ENCODE results near the gene RPS21.

RPS21 gene

GRCh38 chr20:62390317-62391164 is 3.6 kb downstream of the RPS21 start:
- no peak for TF ChIP-seq EZH2 (IDR thresholded peaks at IDR 0.05; ENCODE audit: borderline replicate concordance, low read depth, low read length, severe bottlenecking)
- TF ChIP-seq, protein P1, sequence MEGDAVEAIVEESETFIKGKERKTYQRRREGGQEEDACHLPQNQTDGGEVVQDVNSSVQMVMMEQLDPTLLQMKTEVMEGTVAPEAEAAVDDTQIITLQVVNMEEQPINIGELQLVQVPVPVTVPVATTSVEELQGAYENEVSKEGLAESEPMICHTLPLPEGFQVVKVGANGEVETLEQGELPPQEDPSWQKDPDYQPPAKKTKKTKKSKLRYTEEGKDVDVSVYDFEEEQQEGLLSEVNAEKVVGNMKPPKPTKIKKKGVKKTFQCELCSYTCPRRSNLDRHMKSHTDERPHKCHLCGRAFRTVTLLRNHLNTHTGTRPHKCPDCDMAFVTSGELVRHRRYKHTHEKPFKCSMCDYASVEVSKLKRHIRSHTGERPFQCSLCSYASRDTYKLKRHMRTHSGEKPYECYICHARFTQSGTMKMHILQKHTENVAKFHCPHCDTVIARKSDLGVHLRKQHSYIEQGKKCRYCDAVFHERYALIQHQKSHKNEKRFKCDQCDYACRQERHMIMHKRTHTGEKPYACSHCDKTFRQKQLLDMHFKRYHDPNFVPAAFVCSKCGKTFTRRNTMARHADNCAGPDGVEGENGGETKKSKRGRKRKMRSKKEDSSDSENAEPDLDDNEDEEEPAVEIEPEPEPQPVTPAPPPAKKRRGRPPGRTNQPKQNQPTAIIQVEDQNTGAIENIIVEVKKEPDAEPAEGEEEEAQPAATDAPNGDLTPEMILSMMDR (IDR thresholded peaks at IDR 0.05; ENCODE audit: borderline replicate concordance, extremely low read depth, low read length, poor library complexity, severe bottlenecking), result no peak
- Histone ChIP-seq H3K79me2 (ENCODE audit: insufficient read depth, low read length) (peaks cover 42% of the 10 kb centered on the region), H4K20me1 (ENCODE audit: insufficient read depth, low read length) (peaks cover 60% of the 10 kb centered on the region), H3K36me3 (ENCODE audit: insufficient read depth, low read length) (peaks cover 72% of the 10 kb centered on the region), H3K4me2 (ENCODE audit: insufficient read depth, low read length) (no peak overlapping the region), H3K9me3 (ENCODE audit: insufficient read depth, low read length, severe bottlenecking) (no peaks in the 10 kb centered on the region), H3K9ac (ENCODE audit: low read depth, low read length) (no peak overlapping the region), H3K27ac (ENCODE audit: low read length) (no peak overlapping the region), H3K4me3 (ENCODE audit: low read depth in 1 of 2, low read length in 2 of 2) (no peak overlapping the region), H2AFZ (ENCODE audit: low read depth, low read length) (no peak overlapping the region), H3K27me3 (ENCODE audit: insufficient read depth, low read length, poor library complexity) (no peaks in the 10 kb centered on the region), H3K4me1 (ENCODE audit: insufficient read depth, low read length) (peaks cover 30% of the 10 kb centered on the region)
- no peak for DNase-seq
- no peak for ATAC-seq (ENCODE audit: insufficient read depth, low read depth)

GRCh38 chr20:62391165-62392076 is 4.5 kb downstream of the RPS21 start:
- Histone ChIP-seq H3K4me2 (ENCODE audit: insufficient read depth, low read length) (no peak overlapping the region), H3K4me1 (ENCODE audit: insufficient read depth, low read length) (peaks cover 23% of the 10 kb centered on the region), H3K27ac (ENCODE audit: low read length) (no peak overlapping the region), H3K79me2 (ENCODE audit: insufficient read depth, low read length) (peaks cover 34% of the 10 kb centered on the region), H3K9me3 (ENCODE audit: insufficient read depth, low read length, severe bottlenecking) (no peaks in the 10 kb centered on the region), H3K4me3 (ENCODE audit: low read depth in 1 of 2, low read length in 2 of 2) (no peak overlapping the region), H3K9ac (ENCODE audit: low read depth, low read length) (no peak overlapping the region), H3K27me3 (ENCODE audit: insufficient read depth, low read length, poor library complexity) (no peaks in the 10 kb centered on the region), H4K20me1 (ENCODE audit: insufficient read depth, low read length) (peaks cover 60% of the 10 kb centered on the region), H3K36me3 (ENCODE audit: insufficient read depth, low read length) (peaks cover 70% of the 10 kb centered on the region), H2AFZ (ENCODE audit: low read depth, low read length) (no peak overlapping the region)
- DNase-seq (no peak), ATAC-seq (ENCODE audit: insufficient read depth, low read depth) (no peak)
- TF ChIP-seq, protein P1 (IDR thresholded peaks at IDR 0.05; ENCODE audit: borderline replicate concordance, extremely low read depth, low read length, poor library complexity, severe bottlenecking), result no peak
- no peak for TF ChIP-seq EZH2 (IDR thresholded peaks at IDR 0.05; ENCODE audit: borderline replicate concordance, low read depth, low read length, severe bottlenecking)

GRCh38 chr20:62392077-62392418 is 5.1 kb downstream of the RPS21 start:
- DNase-seq (no peak), ATAC-seq (ENCODE audit: insufficient read depth, low read depth) (no peak)
- Histone ChIP-seq H3K9ac (ENCODE audit: low read depth, low read length) (no peak overlapping the region), H3K27me3 (ENCODE audit: insufficient read depth, low read length, poor library complexity) (no peaks in the 10 kb centered on the region), H3K4me2 (ENCODE audit: insufficient read depth, low read length) (no peak overlapping the region), H3K79me2 (ENCODE audit: insufficient read depth, low read length) (peaks cover 28% of the 10 kb centered on the region), H3K4me3 (ENCODE audit: low read depth in 1 of 2, low read length in 2 of 2) (no peak overlapping the region), H4K20me1 (ENCODE audit: insufficient read depth, low read length) (peaks cover 60% of the 10 kb centered on the region), H3K9me3 (ENCODE audit: insufficient read depth, low read length, severe bottlenecking) (no peaks in the 10 kb centered on the region), H3K36me3 (ENCODE audit: insufficient read depth, low read length) (peaks cover 68% of the 10 kb centered on the region), H2AFZ (ENCODE audit: low read depth, low read length) (no peak overlapping the region), H3K4me1 (ENCODE audit: insufficient read depth, low read length) (peaks cover 23% of the 10 kb centered on the region), H3K27ac (ENCODE audit: low read length) (no peak overlapping the region)
- TF ChIP-seq, protein P1 (IDR thresholded peaks at IDR 0.05; ENCODE audit: borderline replicate concordance, extremely low read depth, low read length, poor library complexity, severe bottlenecking), result no peak
- no peak for TF ChIP-seq EZH2 (IDR thresholded peaks at IDR 0.05; ENCODE audit: borderline replicate concordance, low read depth, low read length, severe bottlenecking)
